G401.6 (cell line): ENCODE data around the gene GJA9.

Experiments
- FAIRE-seq: peaks from 2 replicates; lab custom pipeline; 2012; peaks lifted over from hg19 to GRCh38; lab: Jason Lieb, UNC

The GJA9 gene

DNA sequence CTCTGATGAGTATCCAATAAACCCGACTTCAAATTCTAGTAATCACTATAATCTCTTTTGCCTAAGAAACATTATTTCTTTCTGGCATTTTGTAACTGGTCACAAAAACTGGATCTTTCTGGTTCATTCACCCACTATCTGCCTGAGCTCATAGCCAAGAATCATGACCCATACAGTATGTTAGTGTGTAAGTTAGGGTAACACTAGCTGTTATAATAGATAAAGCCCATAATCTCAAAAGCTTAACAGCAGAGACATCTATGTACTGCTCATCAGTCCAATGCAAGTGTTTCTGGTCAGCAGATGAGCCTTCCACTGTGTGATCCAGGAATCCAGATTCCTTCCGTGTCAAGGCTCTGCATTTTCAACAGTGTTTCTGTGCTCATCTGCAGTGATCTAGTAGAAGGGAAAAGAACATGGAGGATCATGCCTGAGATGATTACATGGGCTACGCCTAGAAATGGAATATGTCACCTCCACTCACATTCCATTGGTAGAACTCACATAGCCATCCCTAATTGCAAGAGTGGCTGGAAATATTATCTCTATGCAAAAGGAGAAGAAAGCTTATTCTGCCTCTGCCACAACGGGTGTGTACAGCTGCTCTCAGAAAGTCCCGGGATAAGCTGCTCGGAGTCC, 49.5 kb downstream of the GJA9 start:
- no peak for FAIRE-seq

DNA sequence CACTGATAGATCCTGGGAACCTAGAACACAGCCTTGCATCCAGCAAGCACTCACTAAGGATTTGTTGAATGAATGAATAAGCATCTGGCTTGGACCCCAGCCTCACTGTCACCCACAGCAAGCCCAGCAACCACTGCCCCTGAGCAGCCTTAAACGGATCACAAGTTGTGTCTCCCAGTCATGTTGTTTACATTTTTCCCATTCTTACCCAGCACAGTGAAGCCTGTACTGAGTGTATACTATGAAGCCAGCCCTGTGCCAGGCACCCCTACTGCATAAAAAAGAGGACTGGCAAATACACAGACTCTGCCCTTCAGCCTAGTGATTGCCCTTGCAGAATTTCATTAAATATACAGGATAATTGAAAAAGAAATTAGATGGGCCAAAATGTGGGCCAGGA, 52.0 kb downstream of the GJA9 start:
- FAIRE-seq: no peak

DNA sequence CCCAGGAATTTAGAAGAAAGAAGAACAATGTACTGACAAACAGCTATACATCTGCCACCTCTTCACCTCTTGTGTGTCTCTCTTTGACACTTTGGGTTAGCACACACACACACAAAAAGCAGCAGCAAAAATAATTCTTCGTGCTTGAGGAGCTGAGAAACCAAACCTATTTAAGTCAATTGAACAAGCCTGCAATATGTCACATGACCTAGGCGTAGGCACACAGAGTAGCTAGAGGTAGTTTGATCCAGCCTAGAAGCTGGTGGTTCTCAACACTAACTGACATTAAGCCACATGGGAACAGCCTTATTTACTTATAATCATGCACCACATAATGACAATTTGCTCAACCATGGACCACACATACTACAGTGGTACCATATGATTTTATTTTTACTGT, 54.1 kb downstream of the GJA9 start:
- FAIRE-seq: no peak

DNA sequence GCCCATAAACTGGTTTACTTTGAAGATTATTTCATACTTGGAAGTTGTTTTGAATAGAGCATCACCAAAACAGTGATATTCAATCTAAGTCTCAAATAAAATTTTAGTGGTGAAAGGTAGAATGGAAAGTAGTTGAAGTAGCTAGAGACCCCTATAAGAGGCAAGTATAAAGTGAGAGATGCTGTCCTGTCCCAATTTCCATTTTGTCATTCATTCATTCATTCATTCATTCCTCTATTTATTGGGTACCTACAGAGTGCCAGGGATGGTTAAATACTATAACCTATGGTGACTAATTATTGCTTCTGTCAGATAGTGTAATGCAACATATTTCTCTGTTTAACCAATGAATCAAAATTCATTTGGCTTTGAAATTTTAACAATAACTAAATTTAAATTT, 54.5 kb downstream of the GJA9 start:
- no peak for FAIRE-seq

DNA sequence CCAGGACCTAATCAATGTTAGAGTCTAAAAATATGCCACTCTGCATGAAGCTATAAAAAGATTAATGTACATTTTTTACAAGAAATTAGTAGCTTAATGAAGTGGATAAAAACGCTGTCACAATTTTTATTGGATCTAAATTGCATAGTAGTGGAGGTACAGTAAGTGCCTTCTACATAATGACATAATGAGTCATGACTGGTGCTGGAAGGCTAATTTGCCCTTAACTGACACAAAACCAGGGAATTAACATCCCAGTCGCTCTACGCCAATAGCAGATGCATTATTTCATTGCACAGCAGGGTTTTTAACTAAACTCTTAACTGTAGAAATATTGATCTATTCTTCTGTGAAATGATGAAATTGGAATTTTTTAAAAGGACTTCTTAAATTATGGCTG, 55.1 kb downstream of the GJA9 start:
- FAIRE-seq: no peak
